Colonic mucosa (tissue), 4 donors: ENCODE data around the gene PRKN. TPM values are rescaled to one million over a fixed set of nuclear protein-coding genes. Genes with fewer than 3 reads are reported as not detected.

Experiments used
- DNase-seq: peaks from one replicate; pipeline ENCODE4 v3.0.0-alpha.2; 2020
- H3K27ac ChIP-seq: fragments of 200-600 bp; one replicate; pipeline ENCODE4 v1.8.0; 2021
- H3K27me3 ChIP-seq: fragments of 200-600 bp; one replicate; pipeline ENCODE4 v1.8.0; 2021
- H3K36me3 ChIP-seq: fragments of 200-600 bp; one replicate; pipeline ENCODE4 v1.8.0; 2021
- H3K4me1 ChIP-seq: fragments of 200-600 bp; one replicate; pipeline ENCODE4 v1.8.0; 2021; ENCODE audit warnings: mild to moderate bottlenecking
- H3K4me3 ChIP-seq: fragments of 200-600 bp; one replicate; pipeline ENCODE4 v1.8.0; 2021
- H3K9ac ChIP-seq, 2 donors: one replicate each; pipeline ENCODE4 v1.7.0; 2013; ENCODE audit warnings: control low read depth in 2 of 2, low read depth in 2 of 2, low read length in 2 of 2
- H3K9me3 ChIP-seq: fragments of 200-600 bp; one replicate; pipeline ENCODE4 v1.8.0; 2021
- CTCF ChIP-seq: fragments of 200-600 bp; IDR thresholded peaks from one replicate; pipeline ENCODE4 v1.8.0; 2022; ENCODE audit warnings: antibody characterized with exemption, mild to moderate bottlenecking
- intact Hi-C: fragments of 100-400 bp; cut with DNase I; formaldehyde crosslinking; loops from one replicate; pipeline ENCODE4 v1.14.1; 2022
- total RNA-seq, 2 donors: library from RNA; stranded (reverse); fragmentation: NEBNext Ultra II Directional in 1 of 2; extraction: Animal tissue kit (Norgen Biotek cat#: 25700) in 1 of 2; gene quantifications; one replicate each; pipeline ENCODE4 v1.2.1, GENCODE V29; 2021
- donor health status: healthy.
- donor health status: DM: no; HTN: no; CAD: no.
- donor health status: DM: no; HTN: no; CAD: no.

The PRKN gene
- total RNA-seq, 2 donors from 2014 or later, result 3.7 to 8.1 TPM

- Histone ChIP-seq H3K36me3 (no peaks in the 10 kb centered on the region), H3K27me3 (no peaks in the 10 kb centered on the region), H3K4me3 (no peak overlapping the region), H3K4me1 (no peaks in the 10 kb centered on the region), H3K27ac (no peak overlapping the region), H3K9me3 (no peaks in the 10 kb centered on the region), H3K9ac (no peak overlapping the region)
- intact Hi-C loops, result no loop called here
- no peak for TF ChIP-seq CTCF
- no peak for DNase-seq
These were observed 1288.5 kb downstream of the PRKN start for GRCh38 chr6:161439093-161439492.

- H3K4me3 ChIP-seq, result no peak overlapping the region
- no peak for DNase-seq
- intact Hi-C loops, result no loop called here
- no peaks in the 10 kb centered on the region for H3K4me1 ChIP-seq
- no peak overlapping the region for H3K9ac ChIP-seq
- H3K36me3 ChIP-seq, result no peaks in the 10 kb centered on the region
- H3K9me3 ChIP-seq, result no peaks in the 10 kb centered on the region
- H3K27me3 ChIP-seq, result no peaks in the 10 kb centered on the region
- no peak for TF ChIP-seq CTCF
- no peak overlapping the region for H3K27ac ChIP-seq
These were observed 1289.0 kb downstream of the PRKN start for GRCh38 chr6:161438430-161439030.

- Histone ChIP-seq H3K4me1 (no peaks in the 10 kb centered on the region), H3K27ac (no peak overlapping the region), H3K27me3 (no peaks in the 10 kb centered on the region), H3K9ac (no peak overlapping the region), H3K36me3 (no peaks in the 10 kb centered on the region), H3K4me3 (no peak overlapping the region), H3K9me3 (no peaks in the 10 kb centered on the region)
- DNase-seq, result no peak
- intact Hi-C loops, result no loop called here
- TF ChIP-seq CTCF, result no peak
These were observed 1289.7 kb downstream of the PRKN start for GRCh38 chr6:161437851-161438250.

GRCh38 chr6:161436106-161436876 lies 1291.3 kb downstream of the PRKN start:
- DNase-seq, result no peak
- H3K27ac ChIP-seq, result no peak overlapping the region
- H3K36me3 ChIP-seq, result no peaks in the 10 kb centered on the region
- no peaks in the 10 kb centered on the region for H3K27me3 ChIP-seq
- no peak overlapping the region for H3K9ac ChIP-seq
- no peaks in the 10 kb centered on the region for H3K4me1 ChIP-seq
- TF ChIP-seq CTCF, result no peak
- intact Hi-C loops, result no loop called here
- no peaks in the 10 kb centered on the region for H3K9me3 ChIP-seq
- H3K4me3 ChIP-seq, result no peak overlapping the region

- no peaks in the 10 kb centered on the region for H3K27me3 ChIP-seq
- no peak for DNase-seq
- no peak overlapping the region for H3K9ac ChIP-seq
- TF ChIP-seq CTCF, result no peak
- H3K36me3 ChIP-seq, result no peaks in the 10 kb centered on the region
- intact Hi-C loops, result no loop called here
- H3K4me3 ChIP-seq, result no peak overlapping the region
- no peaks in the 10 kb centered on the region for H3K4me1 ChIP-seq
- H3K27ac ChIP-seq, result no peak overlapping the region
- H3K9me3 ChIP-seq, result no peaks in the 10 kb centered on the region
These were observed 1291.9 kb downstream of the PRKN start for GRCh38 chr6:161435748-161436070.
